H1 (cell line): Measurements from ENCODE around the gene SESN3. TPM values are rescaled to one million over a fixed set of nuclear protein-coding genes. Genes with fewer than 3 reads are reported as not detected.

Experiments used
- CTCF ChIA-PET: fragments of 300-600 bp; sonication (Branson Sonifier 250); formaldehyde crosslinking; loops from one replicate; lab custom pipeline; 2021; ENCODE audit not compliant: partially characterized antibody; lab: Charles Lee
- POLR2A ChIA-PET: fragments of 300-600 bp; sonication (Branson Sonifier 250); formaldehyde crosslinking; loops from one replicate; lab custom pipeline; 2021; ENCODE audit warnings: inconsistent platforms; ENCODE audit not compliant: partially characterized antibody; lab: Charles Lee
- DNase-seq, 2 experiments: peaks; one replicate each; pipeline versions ENCODE4 v3.0.0 to v3.0.0-alpha.2; 2010 to 2022; ENCODE audit warnings: low spot score in 2 of 2, low read depth in 1 of 2, mixed read lengths in 1 of 2
- FAIRE-seq: peaks from 2 replicates; lab custom pipeline; 2011; peaks lifted over from hg19 to GRCh38; lab: Jason Lieb, UNC
- H2AFZ ChIP-seq: 2 replicates; pipeline ENCODE4 v1.8.1; 2012; ENCODE audit warnings: low read length, inconsistent platforms
- H2AK5ac ChIP-seq: 2 replicates; pipeline ENCODE4 v1.6.1; 2013; ENCODE audit warnings: low read depth, low read length
- H2BK120ac ChIP-seq: replicated peaks from 2 replicates; pipeline ENCODE3; 2013; ENCODE audit warnings: low read depth, low read length, inconsistent platforms
- H2BK12ac ChIP-seq: 2 replicates; pipeline ENCODE4 v1.6.1; 2013; ENCODE audit warnings: low read depth, low read length
- H2BK15ac ChIP-seq: 2 replicates; pipeline ENCODE4 v1.6.1; 2013; ENCODE audit warnings: low read length
- H2BK20ac ChIP-seq: 2 replicates; pipeline ENCODE4 v1.6.1; 2013; ENCODE audit warnings: low read length
- H2BK5ac ChIP-seq: 2 replicates; pipeline ENCODE4 v1.6.1; 2013; ENCODE audit warnings: low read depth, low read length
- H3K14ac ChIP-seq: 2 replicates; pipeline ENCODE4 v1.6.1; 2013; ENCODE audit warnings: inconsistent platforms; ENCODE audit not compliant: insufficient read length
- H3K18ac ChIP-seq: 2 replicates; pipeline ENCODE4 v1.6.1; 2013; ENCODE audit warnings: low read length; ENCODE audit errors: extremely low read depth
- H3K23ac ChIP-seq: 2 replicates; pipeline ENCODE4 v1.6.1; 2013; ENCODE audit warnings: inconsistent platforms; ENCODE audit not compliant: insufficient read length
- H3K23me2 ChIP-seq: 2 replicates; pipeline ENCODE4 v1.6.1; 2013; ENCODE audit warnings: low read depth, low read length
- H3K27ac ChIP-seq: 2 replicates; pipeline ENCODE4 v1.6.1; 2011; ENCODE audit warnings: low read depth, low read length, inconsistent platforms
- H3K27me3 ChIP-seq, 4 experiments: replicated peaks in 1 of 4; 1 replicate in 1 of 4; 2 replicates in 3 of 4; pipeline versions ENCODE4 v1.6.1 to v1.8.1; 2011 to 2013; ENCODE audit warnings: low read length in 3 of 4, mild to moderate bottlenecking in 3 of 4, inconsistent platforms in 2 of 4, mixed read lengths in 2 of 4, moderate library complexity in 1 of 4; ENCODE audit not compliant: control insufficient read depth in 3 of 4, insufficient read depth in 3 of 4; ENCODE audit errors: extremely low read depth in 1 of 4
- H3K36me3 ChIP-seq, 4 experiments: 2 replicates each; pipeline versions ENCODE4 v1.6.1 to v1.8.1; 2011 to 2013; ENCODE audit warnings: mild to moderate bottlenecking in 4 of 4, low read length in 3 of 4, moderate library complexity in 2 of 4, control low read depth in 1 of 4, inconsistent platforms in 1 of 4; ENCODE audit not compliant: insufficient read depth in 4 of 4, control insufficient read depth in 2 of 4
- H3K4ac ChIP-seq: replicated peaks from 2 replicates; pipeline ENCODE3; 2013; ENCODE audit warnings: low read length, low read depth, mixed read lengths, inconsistent platforms; ENCODE audit not compliant: insufficient read length
- H3K4me1 ChIP-seq, 4 experiments: replicated peaks in 1 of 4; 1 replicate in 1 of 4; 2 replicates in 3 of 4; pipeline versions ENCODE4 v1.6.1 to v1.8.1; 2011 to 2013; ENCODE audit warnings: low read length in 3 of 4, inconsistent platforms in 2 of 4, mixed read lengths in 1 of 4; ENCODE audit not compliant: insufficient read depth in 4 of 4, control insufficient read depth in 3 of 4
- H3K4me2 ChIP-seq, 2 experiments: 2 replicates each; pipeline versions ENCODE4 v1.6.1 to v1.8.1; 2011 to 2013; ENCODE audit warnings: low read depth in 2 of 2, low read length in 2 of 2, control low read depth in 1 of 2, inconsistent platforms in 1 of 2, mild to moderate bottlenecking in 1 of 2; ENCODE audit not compliant: insufficient read depth in 1 of 2
- H3K4me3 ChIP-seq, 4 experiments: fragments of 200-600, 300-600 bp in 1 of 4; sonication (generic), shearing (Covaris generic), sonication (Bioruptor Twin) in 1 of 4; 2 replicates each; pipeline versions ENCODE4 v1.5.1 to v1.8.1; 2011 to 2016; ENCODE audit warnings: low read length in 4 of 4, low read depth in 3 of 4, control low read depth in 2 of 4, inconsistent platforms in 2 of 4, mild to moderate bottlenecking in 2 of 4, mixed read lengths in 1 of 4, moderate library complexity in 1 of 4; ENCODE audit not compliant: insufficient read depth in 2 of 4; ENCODE audit errors: extremely low read depth in 1 of 4
- H3K56ac ChIP-seq: replicated peaks from 2 replicates; pipeline ENCODE3; 2013; ENCODE audit warnings: low read depth, mild to moderate bottlenecking, mixed read lengths, low read length, inconsistent platforms; ENCODE audit not compliant: insufficient read length
- H3K79me1 ChIP-seq: 2 replicates; pipeline ENCODE4 v1.6.1; 2013; ENCODE audit warnings: low read depth, low read length, control low read depth
- H3K79me2 ChIP-seq, 2 experiments: 2 replicates each; pipeline versions ENCODE4 v1.6.1 to v1.8.1; 2012 to 2013; ENCODE audit warnings: low read length in 2 of 2, mild to moderate bottlenecking in 2 of 2, inconsistent platforms in 1 of 2; ENCODE audit not compliant: insufficient read depth in 2 of 2, control insufficient read depth in 1 of 2
- H3K9ac ChIP-seq, 4 experiments: replicated peaks in 1 of 4; 1 replicate in 1 of 4; 2 replicates in 3 of 4; pipeline versions ENCODE4 v1.6.1 to v1.8.1; 2011 to 2013; ENCODE audit warnings: low read depth in 3 of 4, low read length in 3 of 4, control low read depth in 2 of 4, mild to moderate bottlenecking in 2 of 4, moderate library complexity in 2 of 4, inconsistent platforms in 1 of 4; ENCODE audit errors: extremely low read depth in 1 of 4
- H3K9me3 ChIP-seq, 2 experiments: 2 replicates each; pipeline versions ENCODE4 v1.6.1 to v1.8.1; 2012 to 2013; ENCODE audit warnings: mild to moderate bottlenecking in 2 of 2, moderate library complexity in 2 of 2, control low read depth in 1 of 2, inconsistent platforms in 1 of 2, low read depth in 1 of 2, low read length in 1 of 2, mixed read lengths in 1 of 2; ENCODE audit not compliant: insufficient read depth in 2 of 2
- H4K20me1 ChIP-seq, 2 experiments: replicated peaks in 1 of 2; 2 replicates each; pipeline versions ENCODE3 to v1.8.1; 2011 to 2013; ENCODE audit warnings: inconsistent platforms in 2 of 2, low read length in 2 of 2, mild to moderate bottlenecking in 1 of 2; ENCODE audit not compliant: insufficient read depth in 2 of 2, control insufficient read depth in 1 of 2
- H4K5ac ChIP-seq: 2 replicates; pipeline ENCODE4 v1.6.1; 2013; ENCODE audit warnings: low read length, low read depth, mixed read lengths, inconsistent platforms; ENCODE audit not compliant: insufficient read length
- H4K8ac ChIP-seq: 2 replicates; pipeline ENCODE4 v1.8.0; 2013; ENCODE audit warnings: mild to moderate bottlenecking, moderate library complexity, low read length, inconsistent platforms; ENCODE audit not compliant: insufficient read depth; ENCODE audit errors: extremely low read depth
- H4K91ac ChIP-seq: replicated peaks from 2 replicates; pipeline ENCODE3; 2013; ENCODE audit warnings: low read length, mixed read lengths, inconsistent platforms; ENCODE audit not compliant: insufficient read length
- JUN ChIP-seq: IDR thresholded peaks from 2 replicates; pipeline ENCODE4 v1.6.1; 2011; ENCODE audit warnings: low read depth, mild to moderate bottlenecking, improper control_type of control experiment, low read length
- MAFK ChIP-seq: IDR thresholded peaks from 2 replicates; pipeline ENCODE4 v1.6.1; 2012; ENCODE audit warnings: low read depth, mild to moderate bottlenecking, improper control_type of control experiment, low read length
- SUZ12 ChIP-seq: fragments of 200-600 bp; sonication (generic); IDR thresholded peaks from 2 replicates; pipeline ENCODE4 v1.6.1; 2012; ENCODE audit warnings: mild to moderate bottlenecking, inconsistent platforms, low read length, moderate library complexity, mixed read lengths
- WGBS, 2 experiments: shearing (Covaris generic) in 1 of 2; methylation state at CpG; one replicate each; pipeline versions ENCODE4 v1.1.6 to v1.1.7; 2013 to 2015; ENCODE audit warnings: low lambda C conversion rate in 2 of 2, mixed read lengths in 2 of 2, inconsistent platforms in 1 of 2, low coverage in 1 of 2, missing lambda C conversion rate in 1 of 2; ENCODE audit not compliant: insufficient replicate concordance in 2 of 2, insufficient coverage in 1 of 2, insufficient read length in 1 of 2; ENCODE audit errors: extremely low coverage in 1 of 2, missing lambda C conversion rate in 1 of 2; 5-methylcytosine and 5-hydroxymethylcytosine counted together
- polyA plus RNA-seq, 7 experiments: library from polyadenylated mRNA; depleted of rRNA in 3 of 7; stranded (reverse) in 5 of 7; unstranded in 2 of 7; fragments of >200 nt in 5 of 7; fragments of 200-250 nt in 2 of 7; gene quantifications; 1 replicate in 5 of 7; 2 replicates in 1 of 7; 4 replicates in 1 of 7; pipeline versions ENCODE4 v1.2.1 to v1.2.3, GENCODE V29; 2011 to 2013; ENCODE audit warnings: missing spikeins in 2 of 7, mixed read lengths in 2 of 7
- total RNA-seq: library from RNA; stranded (reverse); fragmentation: NEBNext Ultra II Directional; extraction: Animal tissue kit (Norgen Biotek cat#: 25700); gene quantifications from 2 replicates; pipeline ENCODE4 v1.2.1, GENCODE V29; 2021

The SESN3 gene
- total and polyA plus RNA-seq, 2 of the 8 experiments (the other 6 are each of a cell fraction or from before 2014, with no cell fraction given) = 10.2 to 31.1 TPM

GRCh38 chr11:95200781-95201457 is 30.1 kb downstream of the SESN3 start:
- CTCF ChIA-PET = interaction anchor here (0.8 to 2.0 kb wide), 2 partner anchors 28 to 504 kb away, joined by 3 to 6 read pairs; no protein-coding TSS in a partner anchor

More at GRCh38 chr11:95200781-95201457, 30.1 kb downstream of the SESN3 start:
- TF ChIP-seq MAFK (no peak), SUZ12 (no peak), JUN (no peak)
- Histone ChIP-seq H2BK20ac (no peak overlapping the region), H2AFZ (no peak overlapping the region), H3K9ac (no peak overlapping the region), H3K27me3 (no peaks in the 10 kb centered on the region), H4K20me1 (peaks cover 2 to 4% of the 10 kb centered on the region in 2 experiments), H2BK15ac (no peak overlapping the region), H2AK5ac (no peak overlapping the region), H3K14ac (no peak overlapping the region), H3K56ac (no peak overlapping the region), H4K5ac (no peak overlapping the region), H3K79me1 (no peaks in the 10 kb centered on the region), H4K8ac (no peak overlapping the region), H3K4me3 (no peak overlapping the region), H3K27ac (no peak overlapping the region), H3K18ac (no peak overlapping the region), H3K23me2 (no peaks in the 10 kb centered on the region), H3K4ac (no peak overlapping the region), H3K9me3 (no peaks in the 10 kb centered on the region), H3K4me1 (no peaks in the 10 kb centered on the region; a peak in 1 of 7 replicates), H4K91ac (no peak overlapping the region), H3K79me2 (peaks cover 0 to 57% of the 10 kb centered on the region in 2 experiments; a peak in 3 of 4 replicates), H2BK12ac (no peak overlapping the region), H3K4me2 (no peak overlapping the region), H3K23ac (no peak overlapping the region), H2BK120ac (no peak overlapping the region), H3K36me3 (no peaks in the 10 kb centered on the region), H2BK5ac (no peak overlapping the region)
- FAIRE-seq = no peak
- DNase-seq = no peak
- POLR2A ChIA-PET = interaction anchor here (1.4 to 1.8 kb wide), 3 partner anchors 11 to 22 kb away, joined by 3 to 7 read pairs (median 3); no protein-coding TSS in a partner anchor
- WGBS, 2 experiments = 86% methylated on average over 4 of the region's 4 CpGs; no CpG with 5 or more reads in 1 of the 2 experiments
